Right atrium auricular region (tissue), 2 donors: Measurements from ENCODE around the gene TTC39A. TPM values are rescaled to one million over a fixed set of nuclear protein-coding genes. Genes with fewer than 3 reads are reported as not detected.
A peak's percentile ranks its signal among the peaks of the same experiment; 100 is the strongest.

ENCODE experiments used
- DNase-seq: peaks from one replicate; pipeline ENCODE4 v3.0.0-alpha.2; 2019; ENCODE audit warnings: low spot score
- H3K27ac ChIP-seq, 2 donors: fragments of 200-600 bp; sonication (generic); 1 replicate in 1 of 2; 2 replicates in 1 of 2; pipeline ENCODE4 v1.5.1; 2016 to 2019
- H3K27me3 ChIP-seq, 2 donors: fragments of 200-600 bp; sonication (generic); one replicate each; pipeline versions ENCODE4 v1.5.1 to v1.6.0; 2017 to 2019
- H3K36me3 ChIP-seq: fragments of 200-600 bp; sonication (generic); one replicate; pipeline ENCODE4 v1.5.1; 2016
- H3K4me1 ChIP-seq, 2 donors: fragments of 200-600 bp; sonication (generic); one replicate each; pipeline versions ENCODE4 v1.5.1 to v1.6.0; 2017 to 2019
- H3K4me3 ChIP-seq, 2 donors: fragments of 200-600 bp; sonication (generic); 1 replicate in 1 of 2; 2 replicates in 1 of 2; pipeline ENCODE4 v1.5.1; 2017 to 2019; ENCODE audit warnings: mild to moderate bottlenecking in 1 of 2, moderate library complexity in 1 of 2
- H3K9me3 ChIP-seq, 2 donors: fragments of 200-600 bp; sonication (generic); one replicate each; pipeline ENCODE4 v1.5.1; 2019
- total RNA-seq, 2 donors: library from RNA; depleted of rRNA; stranded (reverse); fragments of >200 nt; gene quantifications; one replicate each; pipeline ENCODE4 v1.1.0, GENCODE V29; 2016
- TF ChIP-seq, protein P1 (sequence below), 2 donors: fragments of 200-600 bp; sonication (generic); IDR thresholded peaks; one replicate each; pipeline ENCODE4 v1.5.1; 2019; ENCODE audit warnings: antibody characterized with exemption in 2 of 2

Gene TTC39A
- total RNA-seq, 2 donors from 2014 or later, result 14.9 to 33.7 TPM

DNA sequence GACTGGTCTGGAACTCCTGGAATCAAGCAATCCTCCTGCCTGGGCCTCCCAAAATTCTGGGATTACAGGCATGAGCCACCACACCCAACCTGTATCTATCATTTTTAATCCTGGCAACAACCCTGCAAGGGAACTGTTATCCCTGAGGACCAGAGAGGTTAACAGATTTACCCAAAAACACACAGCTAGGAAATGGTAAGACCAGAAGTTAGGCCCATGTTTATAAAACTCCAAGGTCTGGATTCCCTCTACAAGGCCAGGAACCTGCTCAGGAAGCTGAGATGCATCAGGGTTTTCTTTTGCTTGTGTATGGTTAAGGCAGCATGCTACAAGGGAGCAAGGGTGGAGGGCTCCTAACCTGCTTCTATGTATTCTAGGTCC lies 17.8 kb upstream of the TTC39A start:
- TF ChIP-seq, protein P1, sequence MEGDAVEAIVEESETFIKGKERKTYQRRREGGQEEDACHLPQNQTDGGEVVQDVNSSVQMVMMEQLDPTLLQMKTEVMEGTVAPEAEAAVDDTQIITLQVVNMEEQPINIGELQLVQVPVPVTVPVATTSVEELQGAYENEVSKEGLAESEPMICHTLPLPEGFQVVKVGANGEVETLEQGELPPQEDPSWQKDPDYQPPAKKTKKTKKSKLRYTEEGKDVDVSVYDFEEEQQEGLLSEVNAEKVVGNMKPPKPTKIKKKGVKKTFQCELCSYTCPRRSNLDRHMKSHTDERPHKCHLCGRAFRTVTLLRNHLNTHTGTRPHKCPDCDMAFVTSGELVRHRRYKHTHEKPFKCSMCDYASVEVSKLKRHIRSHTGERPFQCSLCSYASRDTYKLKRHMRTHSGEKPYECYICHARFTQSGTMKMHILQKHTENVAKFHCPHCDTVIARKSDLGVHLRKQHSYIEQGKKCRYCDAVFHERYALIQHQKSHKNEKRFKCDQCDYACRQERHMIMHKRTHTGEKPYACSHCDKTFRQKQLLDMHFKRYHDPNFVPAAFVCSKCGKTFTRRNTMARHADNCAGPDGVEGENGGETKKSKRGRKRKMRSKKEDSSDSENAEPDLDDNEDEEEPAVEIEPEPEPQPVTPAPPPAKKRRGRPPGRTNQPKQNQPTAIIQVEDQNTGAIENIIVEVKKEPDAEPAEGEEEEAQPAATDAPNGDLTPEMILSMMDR (IDR thresholded peaks at IDR 0.05), result no peak
- H3K4me1 ChIP-seq, result peaks cover 0 to 12% of the 10 kb centered on the region in 2 donors
- H3K27me3 ChIP-seq, result peaks cover 0 to 7% of the 10 kb centered on the region in 2 donors
- no peak overlapping the region for H3K4me3 ChIP-seq
- H3K9me3 ChIP-seq, result no peaks in the 10 kb centered on the region
- no peak overlapping the region for H3K27ac ChIP-seq
- no peaks in the 10 kb centered on the region for H3K36me3 ChIP-seq
- DNase-seq, result no peak

DNA sequence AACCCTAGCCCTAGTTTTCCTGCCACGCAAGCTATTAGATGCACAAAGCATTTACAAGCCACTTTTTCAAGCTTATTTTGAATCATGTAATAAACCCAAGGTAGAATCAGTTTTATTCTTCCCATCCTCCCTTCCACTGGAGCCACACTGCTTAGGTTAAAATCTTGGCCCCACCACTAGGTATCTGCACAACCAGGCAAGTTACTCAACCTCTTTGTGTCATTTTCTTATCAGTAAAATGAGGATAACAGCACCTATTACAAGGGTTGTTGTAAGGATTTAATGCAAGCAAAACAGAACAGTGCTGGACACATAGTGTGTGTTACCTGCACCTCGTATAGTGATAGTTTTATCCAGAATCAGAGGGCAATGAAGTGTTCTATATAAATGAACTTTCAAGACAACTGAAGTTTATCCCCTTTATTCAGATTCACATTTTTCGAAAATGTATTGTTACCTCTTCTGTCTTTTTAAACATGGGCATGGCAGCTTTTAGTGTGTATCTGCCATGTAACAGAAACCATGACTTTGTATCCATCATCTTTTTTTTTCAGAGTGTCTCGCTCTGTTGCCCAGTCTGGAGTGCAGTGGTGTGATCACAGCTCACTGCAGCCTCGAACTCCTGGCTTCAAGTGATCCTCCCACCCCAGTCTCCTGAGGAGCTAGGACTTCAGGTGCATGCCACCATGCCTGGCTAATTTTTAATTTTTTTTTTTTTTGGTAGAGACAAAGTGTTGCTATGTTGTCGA lies 17.2 kb upstream of the TTC39A start:
- TF ChIP-seq, protein P1 (IDR thresholded peaks at IDR 0.05), result no peak
- Histone ChIP-seq H3K36me3 (no peaks in the 10 kb centered on the region), H3K4me3 (no peak overlapping the region), H3K9me3 (no peaks in the 10 kb centered on the region), H3K27ac (no peak overlapping the region), H3K4me1 (peaks cover 0 to 12% of the 10 kb centered on the region in 2 donors), H3K27me3 (peaks cover 0 to 7% of the 10 kb centered on the region in 2 donors)
- DNase-seq, result no peak

DNA sequence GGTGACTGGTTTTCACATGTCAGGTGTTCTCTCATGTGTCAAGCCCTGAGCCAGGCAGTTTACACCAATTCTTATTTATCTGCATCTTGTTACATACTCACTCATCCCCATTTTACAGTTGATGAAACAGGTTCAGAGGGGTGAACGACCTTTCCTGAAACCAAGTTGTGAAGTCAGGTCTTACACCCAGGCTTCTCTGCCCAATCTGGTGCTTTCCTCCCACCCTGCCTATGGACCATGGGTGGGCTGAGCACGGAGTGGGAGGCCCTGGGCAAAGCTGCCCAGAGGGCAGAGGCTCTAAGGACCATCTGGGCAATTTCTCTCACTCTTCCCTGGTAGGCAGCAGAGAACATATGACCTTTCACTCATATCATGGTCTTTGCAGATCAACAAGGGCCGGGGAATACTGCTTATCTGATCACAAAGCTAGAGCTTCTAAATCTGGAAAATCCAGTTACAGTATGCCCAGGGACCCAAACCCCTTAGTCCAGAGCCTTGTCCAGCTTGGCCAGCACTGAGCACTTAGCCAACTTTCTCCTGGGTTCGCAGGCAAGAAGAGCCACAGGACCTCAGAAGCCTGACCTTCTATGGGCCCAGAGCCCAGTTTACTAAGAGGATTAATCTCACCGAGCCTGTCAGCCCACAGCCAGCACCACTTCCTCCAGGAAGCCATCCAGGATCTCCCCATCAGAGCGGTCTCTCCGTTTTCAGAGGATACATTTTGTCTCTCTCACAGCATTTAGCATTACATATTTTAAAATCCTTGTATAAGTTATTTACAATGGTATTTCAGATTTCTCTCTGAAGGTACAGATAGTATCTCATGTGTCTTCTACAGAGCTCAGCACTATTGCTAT lies 16.0 kb upstream of the TTC39A start:
- Histone ChIP-seq H3K27me3 (peaks cover 0 to 7% of the 10 kb centered on the region in 2 donors), H3K4me1 (peaks cover 0 to 12% of the 10 kb centered on the region in 2 donors), H3K27ac (no peak overlapping the region), H3K4me3 (no peak overlapping the region), H3K36me3 (no peaks in the 10 kb centered on the region), H3K9me3 (no peaks in the 10 kb centered on the region)
- no peak for DNase-seq
- TF ChIP-seq, protein P1 (IDR thresholded peaks at IDR 0.05), result no peak

- DNase-seq, result no peak
- Histone ChIP-seq H3K4me1 (peaks cover 0 to 12% of the 10 kb centered on the region in 2 donors), H3K9me3 (no peaks in the 10 kb centered on the region), H3K36me3 (no peaks in the 10 kb centered on the region), H3K27me3 (peaks cover 0 to 7% of the 10 kb centered on the region in 2 donors), H3K27ac (no peak overlapping the region), H3K4me3 (no peak overlapping the region)
- TF ChIP-seq, protein P1 (IDR thresholded peaks at IDR 0.05), result no peak
These were observed 14.9 kb upstream of the TTC39A start for GRCh38 chr1:51345300-51345687.

DNA sequence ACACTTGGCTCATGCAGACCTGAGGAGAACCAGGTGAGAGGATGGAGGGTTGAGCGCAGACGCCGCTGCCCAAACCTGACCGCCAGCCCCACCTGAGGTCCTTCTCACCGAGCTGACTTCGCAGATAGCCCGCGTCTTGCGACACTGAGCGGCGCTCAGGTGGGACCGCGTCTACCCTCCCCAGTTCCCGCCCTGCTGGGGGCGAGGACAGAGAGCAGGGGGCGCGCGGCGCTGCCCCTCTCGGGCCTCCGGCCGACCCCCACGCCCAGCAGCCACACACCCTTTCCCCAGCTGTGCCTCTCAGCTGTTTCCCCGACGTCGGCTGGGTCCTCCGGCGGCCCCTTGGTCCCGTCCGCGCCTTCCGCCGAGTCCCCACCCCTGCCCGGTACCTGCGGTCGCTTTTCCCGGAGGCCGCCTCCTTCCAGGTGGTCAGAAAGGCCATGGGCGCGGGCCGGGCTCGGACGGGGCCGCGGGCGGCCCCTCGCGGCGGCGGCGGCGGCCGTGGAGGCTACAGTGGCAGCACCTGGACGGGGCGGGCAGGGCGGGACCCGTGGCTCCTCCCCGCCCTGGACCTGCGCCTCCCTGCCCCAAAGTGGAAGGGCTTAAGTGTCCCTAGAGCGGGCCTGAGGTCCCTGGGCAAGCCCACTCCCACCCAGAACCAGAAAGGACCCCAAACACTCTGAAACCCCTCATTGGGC lies 14.4 kb upstream of the TTC39A start:
- peaks cover 0 to 7% of the 10 kb centered on the region in 2 donors for H3K27me3 ChIP-seq
- H3K9me3 ChIP-seq, result no peaks in the 10 kb centered on the region
- H3K36me3 ChIP-seq, result no peaks in the 10 kb centered on the region
- TF ChIP-seq, protein P1 (IDR thresholded peaks at IDR 0.05), result peak in 1 of 2 donors; percentile 23
- H3K4me3 ChIP-seq, result peak overlapping the region; percentile 4 to 11
- DNase-seq, result no peak
- no peak overlapping the region for H3K27ac ChIP-seq
- H3K4me1 ChIP-seq, result peaks cover 0 to 12% of the 10 kb centered on the region in 2 donors
